Measurements from ENCODE around the gene EBF3.

- no peak for TF ChIP-seq CBX8 (IDR thresholded peaks at IDR 0.05; ENCODE audit: borderline replicate concordance, extremely low read depth, low read depth, low read length, poor library complexity, severe bottlenecking)
- no peak for TF ChIP-seq ZBTB8A (IDR thresholded peaks at IDR 0.05; ENCODE audit: partially characterized antibody)
- TF ChIP-seq ZSCAN29 (IDR thresholded peaks at IDR 0.05) = no peak
- no peak for TF ChIP-seq E2F1 (CRISPR knock-in tag; IDR thresholded peaks at IDR 0.05)
- no peak for TF ChIP-seq CREB1 (IDR thresholded peaks at IDR 0.05)
- TF ChIP-seq CREB1 (CRISPR knock-in tag; IDR thresholded peaks at IDR 0.05) = no peak
Measured at GRCh38 chr10:129911451-129912165, 52.5 kb downstream of the EBF3 start.
